ENCODE data around the gene GIMD1.

GIMD1 gene

GRCh38 chr4:106385853-106386393 is 17.3 kb upstream of the GIMD1 start:
- ATAC-seq = no peak
- TF ChIP-seq ISL1 (CRISPR knock-in tag; IDR thresholded peaks at IDR 0.05) = no peak
- TF ChIP-seq GLIS3 (CRISPR knock-in tag; IDR thresholded peaks at IDR 0.05) = no peak
- TF ChIP-seq CSDC2 (CRISPR knock-in tag; IDR thresholded peaks at IDR 0.05) = no peak
- TF ChIP-seq ZC3H10 (CRISPR knock-in tag; IDR thresholded peaks at IDR 0.05) = no peak
- TF ChIP-seq POU6F1 (CRISPR knock-in tag; IDR thresholded peaks at IDR 0.05; ENCODE audit: borderline replicate concordance, low read depth) = no peak
- TF ChIP-seq BACH2 (CRISPR knock-in tag; IDR thresholded peaks at IDR 0.05; ENCODE audit: borderline replicate concordance) = no peak
- TF ChIP-seq PPARA (CRISPR knock-in tag; IDR thresholded peaks at IDR 0.05; ENCODE audit: borderline replicate concordance) = no peak
- no peak for TF ChIP-seq TOX (CRISPR knock-in tag; IDR thresholded peaks at IDR 0.05; ENCODE audit: borderline replicate concordance)
- no peak for TF ChIP-seq CSRNP3 (CRISPR knock-in tag; IDR thresholded peaks at IDR 0.05)
- no peak for TF ChIP-seq OSR1 (CRISPR knock-in tag; IDR thresholded peaks at IDR 0.05)
- TF ChIP-seq PATZ1 (CRISPR knock-in tag; IDR thresholded peaks at IDR 0.05; ENCODE audit: borderline replicate concordance) = no peak

- TF ChIP-seq CSDC2 (CRISPR knock-in tag; IDR thresholded peaks at IDR 0.05) (no peak), ZNF70 (CRISPR knock-in tag; IDR thresholded peaks at IDR 0.05) (no peak), TCF4 (CRISPR knock-in tag; IDR thresholded peaks at IDR 0.05; ENCODE audit: borderline replicate concordance) (no peak), RARB (CRISPR knock-in tag; IDR thresholded peaks at IDR 0.05) (no peak), TOX (CRISPR knock-in tag; IDR thresholded peaks at IDR 0.05; ENCODE audit: borderline replicate concordance) (no peak), ZC3H10 (CRISPR knock-in tag; IDR thresholded peaks at IDR 0.05) (no peak), ZNF565 (CRISPR knock-in tag; conservative IDR thresholded peaks at IDR 0.05; ENCODE audit: low read depth) (no peak), BACH2 (CRISPR knock-in tag; IDR thresholded peaks at IDR 0.05; ENCODE audit: borderline replicate concordance) (no peak), ZFP30 (CRISPR knock-in tag; IDR thresholded peaks at IDR 0.05) (no peak), PATZ1 (CRISPR knock-in tag; IDR thresholded peaks at IDR 0.05; ENCODE audit: borderline replicate concordance) (no peak), ISL1 (CRISPR knock-in tag; IDR thresholded peaks at IDR 0.05) (no peak), ARNTL (CRISPR knock-in tag; IDR thresholded peaks at IDR 0.05; ENCODE audit: borderline replicate concordance, low read depth) (no peak), PPARA (CRISPR knock-in tag; IDR thresholded peaks at IDR 0.05; ENCODE audit: borderline replicate concordance) (no peak), CREB5 (CRISPR knock-in tag; IDR thresholded peaks at IDR 0.05; ENCODE audit: low read depth) (no peak)
- ATAC-seq = no peak
Measured at GRCh38 chr4:106384878-106385277, 16.3 kb upstream of the GIMD1 start.

- TF ChIP-seq CREB5 (CRISPR knock-in tag; IDR thresholded peaks at IDR 0.05; ENCODE audit: low read depth) = no peak
- TF ChIP-seq CSDC2 (CRISPR knock-in tag; IDR thresholded peaks at IDR 0.05) = no peak
- TF ChIP-seq OSR1 (CRISPR knock-in tag; IDR thresholded peaks at IDR 0.05) = no peak
- TF ChIP-seq ZNF565 (CRISPR knock-in tag; conservative IDR thresholded peaks at IDR 0.05; ENCODE audit: low read depth) = no peak
- TF ChIP-seq ZNF70 (CRISPR knock-in tag; IDR thresholded peaks at IDR 0.05) = no peak
- no peak for TF ChIP-seq BACH2 (CRISPR knock-in tag; IDR thresholded peaks at IDR 0.05; ENCODE audit: borderline replicate concordance)
- TF ChIP-seq ZFP30 (CRISPR knock-in tag; IDR thresholded peaks at IDR 0.05) = no peak
- no peak for TF ChIP-seq POU6F1 (CRISPR knock-in tag; IDR thresholded peaks at IDR 0.05; ENCODE audit: borderline replicate concordance, low read depth)
- TF ChIP-seq ZC3H10 (CRISPR knock-in tag; IDR thresholded peaks at IDR 0.05) = no peak
- no peak for TF ChIP-seq SNAI2 (CRISPR knock-in tag; IDR thresholded peaks at IDR 0.05)
- TF ChIP-seq ZFP3 (CRISPR knock-in tag; IDR thresholded peaks at IDR 0.05) = no peak
- no peak for ATAC-seq
Measured at GRCh38 chr4:106380179-106380578, 11.6 kb upstream of the GIMD1 start.
